HG03097 (cell line): ENCODE results near the gene CRY1.

Source experiments
- ATAC-seq: cut with Tn5 transposase; IDR thresholded peaks from one replicate; pipeline ENCODE4 v1.9.1; 2021; ENCODE audit not compliant: unreplicated experiment, low FRiP score

The CRY1 gene

DNA sequence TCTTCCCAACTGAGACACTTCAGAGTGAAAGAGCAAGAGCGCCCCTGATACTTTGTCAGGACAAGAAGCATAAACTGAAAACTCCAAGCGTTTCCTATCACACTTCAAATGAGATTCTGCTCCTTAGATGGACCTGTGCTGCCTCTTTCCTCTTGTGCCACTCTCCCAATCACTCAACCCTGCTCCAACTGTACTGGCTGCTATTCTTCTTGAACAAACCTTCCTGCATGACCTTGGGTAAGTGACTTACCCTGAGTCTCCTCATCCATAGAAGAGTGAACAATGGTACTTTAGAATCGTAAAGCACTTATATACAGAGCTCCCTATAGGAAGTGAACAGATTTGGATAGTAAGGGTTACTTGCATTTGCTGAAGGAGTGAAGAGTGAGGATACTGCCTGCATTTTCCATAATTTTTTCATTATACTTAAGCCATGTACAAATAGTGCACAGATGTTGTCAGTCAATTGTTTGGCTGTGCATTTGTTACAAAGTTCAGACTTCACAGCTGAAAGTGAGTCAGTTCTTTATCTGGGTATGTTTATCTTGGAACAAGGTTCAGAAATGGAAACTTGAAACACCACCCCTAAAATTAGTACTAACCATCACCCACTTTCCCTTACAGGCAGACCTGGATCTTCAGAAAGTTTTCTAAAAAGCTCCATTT, 117.2 kb downstream of the CRY1 start:
- no peak for ATAC-seq

DNA sequence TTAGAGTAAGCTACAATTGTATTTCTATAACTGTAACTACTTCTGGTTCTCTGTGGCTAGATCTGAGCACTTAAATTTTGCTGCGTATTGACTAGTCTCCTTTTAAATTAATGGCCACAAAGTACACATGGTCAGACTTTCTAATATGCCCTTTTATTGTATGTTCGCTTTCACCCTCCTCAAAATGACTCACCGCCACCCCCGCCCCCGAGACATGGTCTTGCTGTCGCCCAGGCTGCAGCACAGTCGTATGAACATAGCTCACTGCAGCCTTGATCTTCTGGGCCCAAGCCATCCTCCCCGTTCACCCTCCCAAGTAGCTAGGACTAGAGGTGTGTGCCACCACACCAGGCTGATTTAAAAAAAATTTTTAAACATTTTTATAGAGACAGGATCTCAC, 118.3 kb downstream of the CRY1 start:
- no peak for ATAC-seq

DNA sequence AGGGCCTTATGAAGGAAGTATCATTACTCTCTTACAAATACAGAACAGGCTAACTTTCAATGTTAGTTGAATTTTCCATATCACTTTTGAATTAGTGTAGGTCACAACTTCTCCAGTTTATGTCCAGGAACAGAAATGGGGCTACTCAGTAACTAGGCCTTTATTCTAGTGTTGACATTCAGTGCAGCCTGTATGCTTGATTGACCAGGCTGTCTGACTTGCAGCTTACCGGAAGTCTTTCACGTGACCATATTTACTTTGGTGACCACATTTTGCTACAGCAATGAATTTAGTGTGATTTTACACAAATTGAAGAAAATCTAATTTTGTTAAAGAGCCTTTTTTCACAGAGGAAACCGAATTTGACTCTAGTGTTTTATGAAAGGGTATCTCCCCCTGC, 118.8 kb downstream of the CRY1 start:
- peak; percentile 67 for ATAC-seq

DNA sequence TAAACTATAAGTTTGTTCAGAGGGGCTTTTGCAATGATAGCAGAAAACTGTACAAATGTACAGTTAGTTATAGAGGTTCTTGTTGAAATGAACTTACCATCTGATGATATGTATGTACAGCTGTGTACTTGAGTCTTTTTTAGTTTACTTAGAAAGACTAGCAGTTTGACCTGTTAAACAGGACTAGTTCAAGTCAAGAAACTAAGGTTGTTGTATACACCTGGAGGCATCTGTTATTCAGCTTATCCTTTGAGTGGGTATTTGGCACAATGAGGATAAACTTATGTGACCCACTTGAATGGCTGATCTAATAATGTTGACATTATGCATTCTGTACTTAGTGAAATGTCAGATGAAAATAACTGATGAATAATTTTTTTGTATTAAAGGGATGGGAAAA, 119.8 kb downstream of the CRY1 start:
- no peak for ATAC-seq

DNA sequence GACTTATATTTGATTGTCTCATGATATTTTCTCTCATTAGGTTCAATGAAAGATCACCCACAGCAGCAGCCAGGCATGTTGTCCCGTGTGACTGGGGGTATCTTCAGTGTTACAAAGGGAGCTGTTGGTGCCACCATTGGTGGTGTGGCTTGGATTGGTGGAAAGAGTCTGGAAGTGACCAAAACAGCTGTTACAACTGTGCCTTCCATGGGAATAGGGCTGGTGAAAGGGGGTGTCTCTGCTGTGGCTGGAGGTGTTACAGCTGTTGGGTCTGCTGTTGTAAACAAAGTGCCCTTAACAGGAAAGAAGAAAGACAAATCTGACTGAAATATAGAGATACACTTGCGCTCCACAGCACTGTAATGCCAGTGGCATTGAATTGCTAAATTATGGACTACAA, 122.3 kb downstream of the CRY1 start:
- ATAC-seq, result no peak

DNA sequence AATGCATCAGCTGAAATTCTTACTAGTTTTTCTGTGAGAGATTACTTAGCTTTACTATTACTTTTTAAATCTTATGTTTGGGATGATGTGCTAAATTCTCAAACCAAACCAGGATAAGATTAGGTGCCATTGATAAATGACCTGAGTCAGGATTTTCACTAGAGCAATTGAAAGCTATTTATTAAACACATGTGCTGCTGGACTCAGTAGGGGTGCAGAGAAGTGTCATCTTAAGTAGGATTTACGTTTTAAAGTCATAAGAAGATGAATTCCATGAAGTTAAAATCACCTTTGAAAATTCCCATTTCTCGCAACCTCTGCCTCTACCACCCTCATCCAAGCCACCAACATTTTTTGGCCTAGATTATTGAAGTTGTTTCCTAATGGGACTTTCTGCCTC, 128.8 kb downstream of the CRY1 start:
- no peak for ATAC-seq

DNA sequence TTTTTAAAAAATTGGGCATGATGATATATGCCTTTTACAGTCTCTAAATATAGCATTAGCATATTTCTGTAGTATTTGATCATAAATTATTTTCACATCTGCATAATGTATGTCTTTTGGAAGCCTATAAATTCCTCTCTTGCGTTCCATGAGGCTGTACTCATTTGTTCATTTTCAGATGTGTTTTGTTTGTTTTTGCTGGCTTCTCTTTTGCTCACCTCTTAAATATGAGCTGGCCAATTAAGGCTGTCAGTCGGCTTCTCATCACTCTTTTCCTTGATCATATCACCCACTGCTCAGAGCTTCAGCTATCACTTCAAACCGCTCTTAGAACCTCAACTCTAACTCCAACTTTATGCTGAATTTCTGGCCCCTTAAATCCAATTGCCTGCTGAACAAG, 131.1 kb downstream of the CRY1 start:
- no peak for ATAC-seq

DNA sequence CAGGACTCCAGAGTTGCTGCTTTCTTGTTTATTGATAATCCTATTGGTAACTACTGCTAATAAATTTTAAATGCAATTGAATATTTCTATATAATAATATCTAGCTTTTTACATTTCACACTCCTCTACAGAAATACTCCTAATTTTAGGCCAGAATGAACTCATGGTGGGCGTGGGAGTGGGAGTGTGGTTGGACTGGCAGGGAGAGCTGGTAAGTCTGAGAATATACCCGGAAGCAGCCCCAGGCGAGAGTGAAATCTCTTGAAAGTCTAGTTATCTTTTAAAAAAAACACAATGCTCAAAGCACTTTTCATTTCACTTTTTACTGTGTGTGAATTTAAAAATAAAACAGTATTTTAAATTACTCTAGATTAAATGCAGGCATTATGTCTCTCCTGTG, 132.9 kb downstream of the CRY1 start:
- ATAC-seq, result no peak

DNA sequence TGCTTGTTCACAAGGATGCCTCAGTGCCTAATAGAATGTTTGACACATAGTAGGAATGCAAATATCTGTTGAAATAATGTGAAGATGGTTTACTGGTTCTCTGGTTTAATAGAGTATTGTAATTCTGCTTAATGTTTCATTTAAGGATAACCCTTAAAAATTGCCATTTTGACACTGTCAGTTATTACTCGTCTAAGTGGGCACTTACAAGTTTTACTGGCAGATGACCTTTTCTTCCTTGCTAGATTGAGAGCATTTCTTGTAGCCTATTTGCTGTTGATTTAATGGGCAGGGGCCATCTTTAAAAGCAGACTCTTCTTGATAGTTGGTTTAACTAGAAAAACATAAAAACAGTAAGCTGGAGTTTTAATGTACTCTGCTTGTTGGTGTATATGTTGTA, 135.8 kb downstream of the CRY1 start:
- ATAC-seq, result no peak

DNA sequence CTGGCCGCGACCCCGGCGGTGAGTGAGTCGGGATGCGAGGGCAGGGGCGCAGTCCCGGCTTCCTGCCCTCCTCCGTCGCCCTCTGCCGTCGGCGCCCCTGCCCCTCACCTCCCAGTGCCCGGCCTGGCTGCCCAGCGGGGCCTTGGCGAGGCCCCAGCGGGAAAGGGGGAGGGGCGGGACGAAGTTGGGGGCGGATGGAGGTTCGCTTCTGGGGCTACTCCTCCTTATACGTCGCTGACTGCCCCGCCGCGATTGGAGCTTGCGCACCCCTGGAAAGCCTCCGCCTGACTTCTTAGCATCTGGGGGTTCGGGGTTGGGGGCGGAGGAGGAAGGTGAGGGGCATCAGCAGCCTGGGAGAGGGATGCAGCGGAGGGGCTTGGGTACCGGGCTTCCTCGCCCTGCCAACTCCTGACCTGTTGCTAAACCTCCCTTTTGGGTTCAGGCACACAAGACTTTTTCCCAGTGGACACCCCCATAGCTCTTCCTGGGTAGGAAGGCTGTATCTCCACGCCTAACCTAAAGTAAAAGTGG, 137.2 kb downstream of the CRY1 start:
- ATAC-seq, result no peak

DNA sequence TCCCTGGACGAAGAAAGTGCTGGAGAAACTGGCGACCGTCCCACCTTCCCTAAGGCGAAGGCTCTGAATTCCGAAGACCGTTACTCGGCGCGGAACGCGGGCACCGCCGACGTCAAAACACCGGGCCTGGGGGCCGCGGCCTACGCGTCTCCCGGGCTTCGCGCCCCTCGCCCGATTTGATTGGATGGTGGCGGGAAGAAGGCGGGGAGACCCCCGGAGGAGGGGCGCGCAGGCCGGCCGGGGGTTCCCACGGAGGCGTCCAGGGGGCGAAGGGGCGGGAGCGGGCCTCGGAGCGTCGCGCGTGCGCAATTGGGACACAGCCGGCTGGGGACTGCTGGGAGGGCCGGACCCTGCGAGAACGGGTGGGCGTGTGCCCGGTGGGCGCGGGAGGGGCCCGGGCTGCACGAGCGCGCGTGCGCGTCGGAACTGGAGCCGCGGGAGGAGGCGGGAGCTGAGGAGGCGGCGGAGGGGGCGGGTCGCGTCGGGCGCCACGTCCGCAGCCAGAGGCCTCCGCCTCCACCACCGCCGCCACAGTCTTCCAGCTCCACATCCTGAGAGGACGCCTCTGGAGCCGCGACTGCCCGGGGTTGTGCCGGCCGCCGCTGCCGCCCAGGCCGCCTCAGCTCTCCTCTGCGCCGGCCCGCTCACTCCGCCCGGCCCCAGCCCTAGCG, 137.8 kb downstream of the CRY1 start, which contains the start of gene TMEM263:
TMEM263 (plus strand) TSS at position 531 of the 671 bp plus-strand sequence. CDS start 11,210 bp downstream, outside the sequence.
- peak; percentile 78 for ATAC-seq

DNA sequence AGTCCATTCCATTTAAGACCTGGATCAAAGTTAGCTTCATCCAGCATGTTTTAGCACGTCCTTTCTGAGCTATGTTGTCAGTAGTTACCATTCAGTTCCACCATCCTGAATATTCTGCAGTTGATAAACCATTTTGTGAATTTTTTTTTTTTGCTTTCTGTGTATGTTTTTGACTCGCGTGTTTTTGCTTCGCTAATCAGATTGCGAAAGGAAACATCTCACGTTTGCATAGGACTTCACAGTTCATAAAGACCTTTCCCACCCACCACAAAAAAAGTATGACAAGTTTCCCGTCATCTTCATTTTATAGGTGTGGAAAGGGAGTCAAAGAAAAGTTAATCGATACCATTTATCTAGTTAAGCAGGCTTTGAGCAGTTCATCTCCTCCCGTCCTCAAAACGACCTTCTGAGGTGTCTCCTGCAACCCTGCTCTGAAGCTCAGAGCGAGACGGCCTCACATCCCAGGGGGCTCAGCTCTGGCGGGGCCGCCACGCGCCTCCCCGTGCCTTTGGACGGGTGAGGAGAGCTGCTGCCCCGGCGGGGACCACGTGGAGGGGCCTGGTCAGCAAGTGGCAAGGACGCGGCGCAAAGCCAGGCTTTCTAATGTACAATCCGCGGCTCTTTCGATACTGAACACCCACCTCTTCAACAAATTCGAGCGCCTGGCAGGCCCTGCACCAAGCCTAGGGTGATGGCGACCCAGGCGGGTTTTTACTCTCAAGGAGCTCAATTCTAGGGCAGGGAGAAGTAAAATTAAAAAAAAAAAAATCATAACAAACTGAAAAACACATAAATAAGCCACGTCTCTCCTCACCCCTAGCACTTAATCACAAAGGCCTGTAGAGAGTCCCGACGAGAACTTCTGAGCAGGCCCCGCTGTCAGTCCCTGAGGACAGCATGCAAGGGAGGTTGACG, 138.6 kb downstream of the CRY1 start:
- ATAC-seq, result no peak

DNA sequence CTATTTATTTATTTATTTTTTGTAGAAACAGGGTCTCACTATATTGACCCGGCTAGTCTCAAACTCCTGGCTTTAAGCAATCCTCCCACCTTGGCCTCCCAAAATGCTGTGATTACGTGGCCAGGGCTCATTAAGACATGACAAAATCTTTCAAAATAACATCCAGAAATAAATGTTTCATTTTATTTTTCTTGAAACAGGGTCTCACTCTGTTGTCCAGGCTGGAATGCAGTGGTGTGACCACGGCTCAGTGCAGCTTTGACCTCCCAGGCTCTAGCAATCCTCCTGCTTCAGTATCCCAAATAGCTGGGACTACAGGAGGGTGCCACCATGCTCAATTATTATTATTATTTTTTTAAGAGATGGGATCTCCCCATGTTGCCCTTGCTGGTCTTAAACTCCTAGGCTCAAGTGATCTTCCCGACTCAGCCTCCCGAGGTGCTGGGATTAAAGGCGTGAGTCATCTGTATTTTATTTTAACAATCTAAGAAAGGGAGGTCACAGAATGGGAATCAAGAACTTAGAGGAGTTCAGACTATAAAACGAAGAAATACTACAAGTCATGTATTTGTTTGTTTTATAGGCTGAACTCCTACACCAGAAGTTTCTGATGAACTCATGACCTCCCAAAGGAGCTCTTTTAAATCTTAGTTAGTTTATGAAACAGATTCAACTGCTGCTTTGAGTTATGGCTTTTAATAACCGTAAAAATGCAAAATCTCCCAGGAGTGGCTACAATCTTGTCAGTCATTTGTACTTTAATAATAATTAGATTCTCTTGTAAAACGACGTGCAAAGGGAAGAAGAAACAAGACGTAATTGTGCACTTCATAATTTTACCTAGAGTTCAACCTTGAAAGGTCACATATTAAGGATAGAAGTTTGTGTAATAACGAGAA, 139.7 kb downstream of the CRY1 start:
- no peak for ATAC-seq

DNA sequence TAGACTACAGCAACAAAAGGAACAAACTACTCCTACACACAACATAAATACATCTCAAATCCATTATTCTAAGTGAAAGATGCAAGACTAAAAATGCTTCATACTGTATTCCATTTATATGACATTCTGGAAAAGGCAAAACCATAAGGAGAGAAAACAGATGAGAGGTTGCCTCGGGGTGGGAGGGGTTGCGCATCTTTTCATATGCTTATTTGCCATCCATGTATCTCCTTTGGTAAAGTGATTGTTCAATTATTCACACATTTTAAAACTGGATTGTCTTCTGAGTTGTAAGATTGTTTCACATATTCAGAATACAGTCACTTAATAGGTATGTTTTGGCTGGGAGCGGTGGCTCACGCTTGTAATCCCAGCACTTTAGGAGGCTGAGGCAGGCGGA, 142.8 kb downstream of the CRY1 start:
- no peak for ATAC-seq

DNA sequence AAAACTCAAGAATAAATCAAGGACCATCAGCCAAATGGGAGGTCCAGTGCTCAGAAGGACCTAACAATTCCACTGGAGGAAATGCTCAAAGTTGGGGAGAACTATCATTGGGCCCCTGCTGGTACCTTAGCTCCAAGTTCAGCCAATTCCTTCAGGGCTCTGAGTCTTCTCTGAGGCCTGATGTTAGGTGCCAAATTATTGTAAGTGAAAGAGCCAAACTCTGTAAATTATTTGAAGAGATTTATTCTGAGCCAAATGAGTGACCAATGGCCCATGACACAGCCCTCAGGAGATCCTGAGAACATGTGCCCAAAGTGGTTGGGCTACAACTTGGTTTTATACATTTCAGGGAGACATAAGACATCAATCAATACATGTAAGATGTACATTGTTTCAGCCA, 145.9 kb downstream of the CRY1 start:
- no peak for ATAC-seq

DNA sequence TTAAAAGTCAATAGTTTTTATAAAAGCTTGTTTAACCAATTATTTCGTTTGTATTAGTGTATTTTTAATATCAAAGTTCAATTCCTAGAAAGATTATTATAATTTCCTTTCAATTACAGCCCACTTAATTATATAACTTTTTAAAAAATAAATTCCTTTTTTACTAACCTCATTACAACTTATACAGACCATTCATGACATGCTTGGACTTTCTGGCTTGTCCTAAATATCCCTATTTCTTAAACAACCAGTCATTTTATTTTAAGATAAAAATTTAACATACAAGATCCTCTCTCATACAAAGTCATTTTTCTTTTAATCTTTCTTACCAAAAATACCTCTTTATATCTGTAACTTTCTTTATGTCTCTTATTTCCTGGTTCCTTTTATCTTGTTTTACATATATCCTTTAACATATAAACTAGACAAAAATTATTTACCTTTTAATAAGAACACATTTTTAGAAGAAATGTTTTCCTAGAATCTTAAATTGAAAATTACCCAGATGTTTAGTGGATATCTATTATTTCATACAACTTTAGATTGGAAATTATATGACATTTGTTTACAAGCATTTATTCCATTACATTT, 148.0 kb downstream of the CRY1 start:
- no peak for ATAC-seq

DNA sequence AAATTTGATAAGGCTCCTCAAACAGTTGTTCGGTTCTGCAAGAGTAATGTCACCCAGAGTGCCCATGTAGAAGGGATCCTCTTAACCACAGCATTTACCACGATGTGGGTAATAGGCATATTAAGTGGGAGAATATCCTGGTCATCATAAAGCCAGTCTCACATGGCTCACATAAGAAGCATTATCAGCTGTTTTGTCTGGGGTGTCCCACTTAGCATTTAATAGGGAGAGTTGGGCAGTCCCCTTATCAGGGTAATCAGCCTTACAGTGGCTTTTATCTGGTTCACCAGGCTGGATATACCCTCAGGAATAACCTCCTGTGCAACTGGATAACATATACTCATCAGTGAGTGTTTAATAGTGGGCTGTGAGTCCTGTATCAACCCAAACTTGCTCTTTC, 150.6 kb downstream of the CRY1 start:
- no peak for ATAC-seq

DNA sequence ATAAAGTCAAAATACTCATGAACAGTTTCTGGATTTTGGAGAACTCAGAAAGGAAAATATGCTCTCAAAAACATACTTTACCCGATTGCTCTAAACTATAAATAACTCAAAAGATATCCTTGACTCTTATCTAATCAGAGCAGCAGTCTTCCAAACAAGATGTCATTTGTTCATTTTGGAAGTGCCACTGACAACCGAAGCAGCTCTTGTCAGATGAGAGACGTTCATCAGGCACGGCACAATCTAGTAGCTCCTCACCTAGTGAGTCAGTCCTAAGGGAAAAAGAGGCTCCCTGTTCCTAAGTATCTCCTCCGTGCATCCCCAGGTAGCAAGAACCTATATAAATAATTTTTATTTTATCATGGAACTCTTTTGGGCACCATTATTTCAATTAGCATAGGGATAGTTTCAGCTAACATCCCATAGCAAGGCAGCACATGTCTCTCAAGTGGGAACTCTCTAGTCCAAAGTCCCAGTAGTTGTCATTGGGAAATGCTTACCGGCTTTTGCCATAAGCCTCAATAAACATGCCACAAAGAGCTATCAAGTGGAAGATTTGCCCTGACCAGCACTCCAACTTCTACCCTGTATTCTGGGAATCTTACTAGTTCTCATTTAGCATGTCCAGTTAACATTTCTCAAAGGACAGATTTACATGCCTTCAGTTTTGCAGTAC, 151.7 kb downstream of the CRY1 start:
- ATAC-seq, result no peak
